Measurements from ENCODE around the gene KRTAP10-10.
A peak's percentile ranks its signal among the peaks of the same experiment; 100 is the strongest.

KRTAP10-10 gene

GRCh38 chr21:44686000-44686781 lies 49.0 kb downstream of the KRTAP10-10 start:
- H3K36me3 ChIP-seq (replicated peaks in 1 of 2; ENCODE audit: control insufficient read depth in 2 of 2, insufficient read depth in 2 of 2, low read length in 2 of 2): no peaks in the 10 kb centered on the region
- peak overlapping the region; percentile 57 for H3K18ac ChIP-seq (ENCODE audit: low read length)
- H3K79me1 ChIP-seq (ENCODE audit: low read depth, low read length): no peaks in the 10 kb centered on the region
- H3K27ac ChIP-seq (replicated peaks; ENCODE audit: low read length): no peak overlapping the region
- no peak overlapping the region for H3K4me3 ChIP-seq (ENCODE audit: low read length in 2 of 2)
- H3K23ac ChIP-seq (ENCODE audit: low read depth, low read length, poor library complexity): no peak overlapping the region
- H4K8ac ChIP-seq (ENCODE audit: low read depth, low read length): no peak overlapping the region
- H2BK5ac ChIP-seq (ENCODE audit: low read length): no peak overlapping the region
- no peak overlapping the region for H3K4ac ChIP-seq (ENCODE audit: low read length)
- H3K9me3 ChIP-seq (replicated peaks in 1 of 2; ENCODE audit: control insufficient read depth in 2 of 2, insufficient read depth in 1 of 2, low read depth in 1 of 2, low read length in 2 of 2): no peaks in the 10 kb centered on the region
- no CpG with 5 or more reads among the region's 14 CpGs for WGBS, 2 donors (ENCODE audit: extremely low coverage in 2 of 2, insufficient read length in 2 of 2, insufficient replicate concordance in 1 of 2)
- H2BK120ac ChIP-seq (ENCODE audit: low read depth, low read length): no peak overlapping the region
- DNase-seq (ENCODE audit: low spot score): no peak
- H3K27me3 ChIP-seq (ENCODE audit: control insufficient read depth in 3 of 3, insufficient read depth in 3 of 3, low read depth in 1 of 3, low read length in 3 of 3): peaks cover 0 to 10% (median 0%) of the 10 kb centered on the region in 3 experiments
- H3K4me1 ChIP-seq (ENCODE audit: control insufficient read depth in 2 of 2, insufficient read depth in 1 of 2, low read depth in 1 of 2, low read length in 2 of 2): peaks cover 5 to 13% of the 10 kb centered on the region in 2 donors
- no peak overlapping the region for H3K4me2 ChIP-seq (ENCODE audit: insufficient read depth, low read length, poor library complexity, severe bottlenecking)
- no peak overlapping the region for H2BK15ac ChIP-seq (ENCODE audit: low read length)
- no peak overlapping the region for H4K91ac ChIP-seq (ENCODE audit: low read depth, low read length, poor library complexity)
- H2AFZ ChIP-seq (ENCODE audit: low read length): peak overlapping the region; percentile 12
- H3K9ac ChIP-seq (ENCODE audit: low read depth, low read length, poor library complexity): no peak overlapping the region
- H2AK5ac ChIP-seq (ENCODE audit: low read depth, low read length): no peak overlapping the region
- no peak overlapping the region for H2BK12ac ChIP-seq (ENCODE audit: low read length)
- H3K14ac ChIP-seq (ENCODE audit: low read length): no peak overlapping the region

DNA sequence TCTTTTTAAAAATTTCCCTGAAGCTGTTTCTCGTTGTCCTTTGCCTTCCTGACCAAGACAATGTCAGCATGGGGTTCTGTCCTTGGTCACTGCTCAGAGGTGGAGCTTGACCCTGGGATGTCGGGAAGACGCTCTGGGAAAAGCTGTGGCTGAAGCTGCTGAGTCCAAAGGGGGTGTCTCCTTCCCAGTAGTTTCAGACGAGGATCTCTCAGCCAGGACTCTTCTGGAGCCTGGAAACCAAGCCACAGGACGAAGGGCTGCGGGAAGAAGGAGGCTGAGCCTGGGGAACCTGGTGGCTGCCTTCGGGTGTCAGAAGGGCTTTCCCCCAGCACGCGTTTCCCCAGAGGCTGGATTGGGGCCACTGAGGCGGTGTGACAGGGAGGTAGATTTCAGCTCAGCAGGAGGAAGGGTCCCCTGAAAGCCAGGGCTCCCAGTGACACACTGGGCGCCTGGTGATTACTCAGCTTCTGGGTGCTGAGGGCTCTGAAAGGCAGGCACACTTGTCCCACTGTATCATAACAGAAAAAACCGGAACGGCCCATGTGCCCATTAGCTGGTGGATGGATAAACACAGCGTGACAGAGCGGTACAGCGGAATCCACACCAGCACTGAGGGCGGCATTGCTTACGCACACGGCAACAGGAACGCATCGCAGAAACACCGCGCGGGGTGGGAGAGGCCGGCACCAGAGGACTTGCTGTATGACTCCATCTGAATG lies 49.8 kb downstream of the KRTAP10-10 start:
- peaks cover 5 to 13% of the 10 kb centered on the region in 2 donors for H3K4me1 ChIP-seq (ENCODE audit: control insufficient read depth in 2 of 2, insufficient read depth in 1 of 2, low read depth in 1 of 2, low read length in 2 of 2)
- no peak overlapping the region for H4K8ac ChIP-seq (ENCODE audit: low read depth, low read length)
- no peak overlapping the region for H3K4me2 ChIP-seq (ENCODE audit: insufficient read depth, low read length, poor library complexity, severe bottlenecking)
- no peak overlapping the region for H2AK5ac ChIP-seq (ENCODE audit: low read depth, low read length)
- no peak overlapping the region for H2BK120ac ChIP-seq (ENCODE audit: low read depth, low read length)
- H2BK5ac ChIP-seq (ENCODE audit: low read length): no peak overlapping the region
- peak overlapping the region; percentile 20 for H3K18ac ChIP-seq (ENCODE audit: low read length)
- peaks cover 0 to 9% (median 0%) of the 10 kb centered on the region in 3 experiments for H3K27me3 ChIP-seq (ENCODE audit: control insufficient read depth in 3 of 3, insufficient read depth in 3 of 3, low read depth in 1 of 3, low read length in 3 of 3)
- H2BK12ac ChIP-seq (ENCODE audit: low read length): no peak overlapping the region
- DNase-seq (ENCODE audit: low spot score): no peak
- H2AFZ ChIP-seq (ENCODE audit: low read length): peak overlapping the region; percentile 12
- H3K4me3 ChIP-seq (ENCODE audit: low read length in 2 of 2): no peak overlapping the region
- no peaks in the 10 kb centered on the region for H3K79me1 ChIP-seq (ENCODE audit: low read depth, low read length)
- H4K91ac ChIP-seq (ENCODE audit: low read depth, low read length, poor library complexity): no peak overlapping the region
- WGBS, 2 donors (ENCODE audit: extremely low coverage in 2 of 2, insufficient read length in 2 of 2, insufficient replicate concordance in 1 of 2): no CpG with 5 or more reads among the region's 25 CpGs
- H3K14ac ChIP-seq (ENCODE audit: low read length): no peak overlapping the region
- H3K4ac ChIP-seq (ENCODE audit: low read length): no peak overlapping the region
- no peak overlapping the region for H2BK15ac ChIP-seq (ENCODE audit: low read length)
- H3K23ac ChIP-seq (ENCODE audit: low read depth, low read length, poor library complexity): no peak overlapping the region
- no peaks in the 10 kb centered on the region for H3K36me3 ChIP-seq (replicated peaks in 1 of 2; ENCODE audit: control insufficient read depth in 2 of 2, insufficient read depth in 2 of 2, low read length in 2 of 2)
- no peak overlapping the region for H3K9ac ChIP-seq (ENCODE audit: low read depth, low read length, poor library complexity)
- no peaks in the 10 kb centered on the region for H3K9me3 ChIP-seq (replicated peaks in 1 of 2; ENCODE audit: control insufficient read depth in 2 of 2, insufficient read depth in 1 of 2, low read depth in 1 of 2, low read length in 2 of 2)
- no peak overlapping the region for H3K27ac ChIP-seq (replicated peaks; ENCODE audit: low read length)

DNA sequence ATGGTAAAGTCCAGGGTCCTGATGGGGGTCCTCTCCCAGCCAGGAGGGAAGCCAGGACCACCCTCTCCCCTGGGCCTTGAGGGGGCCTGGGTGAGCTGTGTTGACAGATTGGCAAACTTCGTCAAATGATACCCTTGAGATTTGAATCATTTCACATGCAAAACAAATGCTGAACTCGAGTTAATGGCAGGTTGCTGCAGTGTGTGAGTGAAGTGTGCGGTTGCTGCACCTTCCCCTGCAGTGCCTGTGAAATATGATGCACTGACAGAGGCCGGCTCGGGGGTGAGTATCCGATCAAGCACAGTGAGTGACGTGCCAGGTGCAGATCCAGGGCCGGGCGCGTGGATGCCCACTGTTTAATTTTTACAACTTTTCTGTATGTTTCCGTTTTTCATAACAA lies 50.5 kb downstream of the KRTAP10-10 start:
- Histone ChIP-seq H3K18ac (ENCODE audit: low read length) (no peak overlapping the region), H3K79me1 (ENCODE audit: low read depth, low read length) (no peaks in the 10 kb centered on the region), H4K91ac (ENCODE audit: low read depth, low read length, poor library complexity) (no peak overlapping the region), H2BK120ac (ENCODE audit: low read depth, low read length) (no peak overlapping the region), H3K4ac (ENCODE audit: low read length) (no peak overlapping the region), H3K9me3 (replicated peaks in 1 of 2; ENCODE audit: control insufficient read depth in 2 of 2, insufficient read depth in 1 of 2, low read depth in 1 of 2, low read length in 2 of 2) (peaks cover 0 to 1% of the 10 kb centered on the region in 2 donors), H3K9ac (ENCODE audit: low read depth, low read length, poor library complexity) (peak overlapping the region; percentile 76), H3K27me3 (ENCODE audit: control insufficient read depth in 3 of 3, insufficient read depth in 3 of 3, low read depth in 1 of 3, low read length in 3 of 3) (peaks cover 0 to 9% (median 0%) of the 10 kb centered on the region in 3 experiments), H2BK5ac (ENCODE audit: low read length) (no peak overlapping the region), H3K27ac (replicated peaks; ENCODE audit: low read length) (no peak overlapping the region), H2AK5ac (ENCODE audit: low read depth, low read length) (no peak overlapping the region), H3K23ac (ENCODE audit: low read depth, low read length, poor library complexity) (no peak overlapping the region), H3K4me1 (ENCODE audit: control insufficient read depth in 2 of 2, insufficient read depth in 1 of 2, low read depth in 1 of 2, low read length in 2 of 2) (peaks cover 5 to 13% of the 10 kb centered on the region in 2 donors), H4K8ac (ENCODE audit: low read depth, low read length) (no peak overlapping the region), H3K4me2 (ENCODE audit: insufficient read depth, low read length, poor library complexity, severe bottlenecking) (no peak overlapping the region), H3K4me3 (ENCODE audit: low read length in 2 of 2) (no peak overlapping the region), H3K36me3 (replicated peaks in 1 of 2; ENCODE audit: control insufficient read depth in 2 of 2, insufficient read depth in 2 of 2, low read length in 2 of 2) (no peaks in the 10 kb centered on the region), H2BK15ac (ENCODE audit: low read length) (no peak overlapping the region), H2AFZ (ENCODE audit: low read length) (no peak overlapping the region), H2BK12ac (ENCODE audit: low read length) (no peak overlapping the region), H3K14ac (ENCODE audit: low read length) (peak overlapping the region; percentile 32)
- DNase-seq (ENCODE audit: low spot score): no peak
- no CpG with 5 or more reads among the region's 11 CpGs for WGBS, 2 donors (ENCODE audit: extremely low coverage in 2 of 2, insufficient read length in 2 of 2, insufficient replicate concordance in 1 of 2)
